ENCODE results near the gene WIPF2. TPM values are rescaled to one million over a fixed set of nuclear protein-coding genes. Genes with fewer than 3 reads are reported as not detected.
A peak's percentile ranks its signal among the peaks of the same experiment; 100 is the strongest.

The WIPF2 gene
- total and polyA plus RNA-seq, 2 of the 8 experiments (the other 6 are each of a cell fraction or from before 2014, with no cell fraction given), result 6.9 to 25.3 TPM

DNA sequence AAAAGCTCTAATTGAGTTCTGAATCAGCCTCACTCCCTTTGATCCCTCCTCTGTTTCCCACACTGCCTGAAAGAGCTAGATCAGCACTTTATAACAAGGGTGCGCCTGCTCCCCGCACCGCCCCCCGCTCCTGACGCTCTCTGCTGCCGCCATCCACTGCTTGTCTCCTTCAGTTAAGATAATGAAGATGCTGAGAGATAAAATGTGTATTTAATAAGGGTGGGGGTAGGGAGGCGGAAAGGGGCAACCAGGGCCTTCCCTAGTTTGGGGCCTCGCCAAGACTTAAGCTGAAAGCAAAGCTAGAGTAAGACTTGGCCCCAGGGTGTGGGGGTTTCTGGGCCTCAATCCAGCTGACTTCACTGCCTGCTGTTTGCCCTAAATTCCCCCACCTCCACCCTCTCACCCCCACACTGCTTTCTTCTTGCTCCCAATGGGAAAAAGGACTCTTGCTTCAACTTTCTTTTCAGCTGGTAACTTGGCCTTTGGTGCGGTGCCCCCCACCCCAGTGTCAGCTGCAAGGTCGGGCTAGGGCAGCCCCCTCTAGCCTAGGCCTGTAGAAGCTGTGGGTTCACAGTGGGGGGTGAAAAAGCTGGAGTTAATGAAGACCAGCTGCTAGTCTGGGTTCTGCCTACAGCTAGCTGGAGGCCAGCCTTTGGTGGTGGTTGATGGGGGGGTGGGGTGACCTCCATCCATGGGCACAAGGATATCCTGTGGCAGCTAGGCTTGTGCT lies 88.1 kb downstream of the WIPF2 start:
- DNase-seq (ENCODE audit: low read depth in 1 of 2, low spot score in 2 of 2), result no peak
- Histone ChIP-seq H3K4me3 (ENCODE audit: extremely low read depth in 1 of 4, insufficient read depth in 2 of 4, low read depth in 3 of 4, low read length in 4 of 4) (peak overlapping the region in 2 of 4 experiments; percentile 12 to 29; a peak in 2 of 8 replicates), H3K79me1 (ENCODE audit: low read depth, low read length) (no peaks in the 10 kb centered on the region), H3K18ac (ENCODE audit: extremely low read depth, low read length) (peak overlapping the region; percentile 19; the same call in 1 of the 2 replicates), H2BK5ac (ENCODE audit: low read depth, low read length) (no peak overlapping the region; the same call in 1 of the 2 replicates), H3K56ac (replicated peaks; ENCODE audit: insufficient read length, low read depth, low read length) (no peak overlapping the region), H3K23ac (ENCODE audit: insufficient read length) (no peak overlapping the region), H3K27ac (ENCODE audit: low read depth, low read length) (no peak overlapping the region), H2AK5ac (ENCODE audit: low read depth, low read length) (no peak overlapping the region; the same call in 1 of the 2 replicates), H2BK120ac (replicated peaks; ENCODE audit: low read depth, low read length) (no peak overlapping the region), H3K27me3 (replicated peaks in 1 of 4; ENCODE audit: control insufficient read depth in 3 of 4, extremely low read depth in 1 of 4, insufficient read depth in 3 of 4, low read length in 3 of 4) (peaks cover 0 to 1% (median 0%) of the 10 kb centered on the region in 4 experiments; a peak in 2 of 7 replicates), H2AFZ (ENCODE audit: low read length) (no peak overlapping the region), H3K23me2 (ENCODE audit: low read depth, low read length) (no peaks in the 10 kb centered on the region; the same call in 1 of the 2 replicates), H3K4me2 (ENCODE audit: insufficient read depth in 1 of 2, low read depth in 2 of 2, low read length in 2 of 2) (peak overlapping the region; percentile 44 to 45), H3K14ac (ENCODE audit: insufficient read length) (no peak overlapping the region), H3K79me2 (ENCODE audit: control insufficient read depth in 1 of 2, insufficient read depth in 2 of 2, low read length in 2 of 2) (peaks cover 0 to 3% of the 10 kb centered on the region in 2 experiments; a peak in 1 of 4 replicates), H2BK20ac (ENCODE audit: low read length) (no peak overlapping the region), H4K8ac (ENCODE audit: extremely low read depth, insufficient read depth, low read length) (no peak overlapping the region), H4K91ac (replicated peaks; ENCODE audit: insufficient read length, low read length) (no peak overlapping the region), H4K20me1 (replicated peaks in 1 of 2; ENCODE audit: control insufficient read depth in 1 of 2, insufficient read depth in 2 of 2, low read length in 2 of 2) (peaks cover 10 to 11% of the 10 kb centered on the region in 2 experiments), H3K36me3 (ENCODE audit: control insufficient read depth in 2 of 4, insufficient read depth in 4 of 4, low read length in 3 of 4) (peaks cover 9 to 22% (median 21%) of the 10 kb centered on the region in 4 experiments), H2BK15ac (ENCODE audit: low read length) (no peak overlapping the region), H3K9ac (replicated peaks in 1 of 4; ENCODE audit: extremely low read depth in 1 of 4, low read depth in 3 of 4, low read length in 3 of 4) (no peak overlapping the region; a peak in 1 of 7 replicates), H4K5ac (ENCODE audit: insufficient read length, low read depth, low read length) (no peak overlapping the region), H3K4ac (replicated peaks; ENCODE audit: insufficient read length, low read depth, low read length) (no peak overlapping the region), H2BK12ac (ENCODE audit: low read depth, low read length) (no peak overlapping the region), H3K9me3 (ENCODE audit: insufficient read depth in 2 of 2, low read depth in 1 of 2, low read length in 1 of 2) (no peaks in the 10 kb centered on the region), H3K4me1 (replicated peaks in 1 of 4; ENCODE audit: control insufficient read depth in 3 of 4, insufficient read depth in 4 of 4, low read length in 3 of 4) (peaks cover 18 to 30% (median 21%) of the 10 kb centered on the region in 4 experiments)
- TF ChIP-seq MAFK (IDR thresholded peaks at IDR 0.05; ENCODE audit: low read depth, low read length) (peak; percentile 87), TEAD4 (IDR thresholded peaks at IDR 0.05; ENCODE audit: low read depth, low read length) (no peak), ZNF274 (IDR thresholded peaks at IDR 0.05; ENCODE audit: borderline replicate concordance, extremely low read depth, low read length) (no peak), POLR2AphosphoS5 (IDR thresholded peaks at IDR 0.05; ENCODE audit: low read depth, low read length) (peak; percentile 24; the same call in 1 of the 2 replicates), CREB1 (IDR thresholded peaks at IDR 0.05) (peak; percentile 12; the same call in 1 of the 2 replicates)
- ChIA-PET CTCF (ENCODE audit: partially characterized antibody) (interaction anchor here (0.8 to 39.2 kb wide), 19 partner anchors 9 to 226 kb away, joined by 3 to 1198 read pairs (median 4); partner anchors contain the start of genes GJD3 and TOP2A), POLR2A (ENCODE audit: partially characterized antibody) (interaction anchor here (0.5 to 31.2 kb wide), 13 partner anchors 1 to 289 kb away, joined by 3 to 570 read pairs (median 5); partner anchors contain the start of genes CDC6, GJD3, RARA and WIPF2)
- FAIRE-seq, result no peak
- WGBS, 2 experiments (ENCODE audit: extremely low coverage in 1 of 2, insufficient coverage in 1 of 2, insufficient read length in 1 of 2, insufficient replicate concordance in 2 of 2, low coverage in 1 of 2, low lambda C conversion rate in 2 of 2, missing lambda C conversion rate in 1 of 2), result 21% methylated on average over 10 of the region's 10 CpGs; no CpG with 5 or more reads in 1 of the 2 experiments
